Sigmoid colon (tissue), 3 donors: ENCODE data around the gene ST8SIA2.

ENCODE experiments used
- POLR2A ChIP-seq, 2 donors: fragments of 450-650 bp; IDR thresholded peaks; one replicate each; pipeline ENCODE4 v1.6.1; 2016; ENCODE audit warnings: antibody characterized with exemption in 2 of 2, mild to moderate bottlenecking in 2 of 2, moderate library complexity in 2 of 2
- TF ChIP-seq, protein P1 (sequence below), 4 experiments: fragments of 450-650 bp in 3 of 4; fragments of 200-600 bp in 1 of 4; IDR thresholded peaks; one replicate each; pipeline ENCODE4 v1.5.1; 2016 to 2019; ENCODE audit warnings: antibody characterized with exemption in 4 of 4, mild to moderate bottlenecking in 3 of 4, moderate library complexity in 2 of 4

DNA sequence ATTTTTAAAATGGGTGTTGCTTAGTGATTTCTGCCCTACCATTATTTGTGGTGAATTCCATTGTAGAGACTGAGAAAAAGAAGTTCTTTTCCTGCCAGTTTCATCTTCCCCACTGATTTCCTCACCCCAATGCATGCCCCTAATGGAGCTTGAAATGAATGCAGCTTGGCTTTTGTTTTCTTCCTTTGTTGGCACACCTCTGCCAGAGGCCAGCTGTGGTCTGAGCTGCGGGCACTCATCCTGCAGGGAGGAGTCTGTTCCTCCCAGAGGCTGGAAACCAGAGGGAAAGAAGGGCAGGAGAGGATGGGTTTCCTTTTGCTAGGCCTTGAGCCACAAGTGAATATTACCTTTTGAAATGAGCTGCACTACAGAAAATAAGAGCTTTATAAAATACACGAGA lies 9.3 kb upstream of the ST8SIA2 start:
- TF ChIP-seq POLR2A (IDR thresholded peaks at IDR 0.05), result no peak
- TF ChIP-seq, protein P1, sequence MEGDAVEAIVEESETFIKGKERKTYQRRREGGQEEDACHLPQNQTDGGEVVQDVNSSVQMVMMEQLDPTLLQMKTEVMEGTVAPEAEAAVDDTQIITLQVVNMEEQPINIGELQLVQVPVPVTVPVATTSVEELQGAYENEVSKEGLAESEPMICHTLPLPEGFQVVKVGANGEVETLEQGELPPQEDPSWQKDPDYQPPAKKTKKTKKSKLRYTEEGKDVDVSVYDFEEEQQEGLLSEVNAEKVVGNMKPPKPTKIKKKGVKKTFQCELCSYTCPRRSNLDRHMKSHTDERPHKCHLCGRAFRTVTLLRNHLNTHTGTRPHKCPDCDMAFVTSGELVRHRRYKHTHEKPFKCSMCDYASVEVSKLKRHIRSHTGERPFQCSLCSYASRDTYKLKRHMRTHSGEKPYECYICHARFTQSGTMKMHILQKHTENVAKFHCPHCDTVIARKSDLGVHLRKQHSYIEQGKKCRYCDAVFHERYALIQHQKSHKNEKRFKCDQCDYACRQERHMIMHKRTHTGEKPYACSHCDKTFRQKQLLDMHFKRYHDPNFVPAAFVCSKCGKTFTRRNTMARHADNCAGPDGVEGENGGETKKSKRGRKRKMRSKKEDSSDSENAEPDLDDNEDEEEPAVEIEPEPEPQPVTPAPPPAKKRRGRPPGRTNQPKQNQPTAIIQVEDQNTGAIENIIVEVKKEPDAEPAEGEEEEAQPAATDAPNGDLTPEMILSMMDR (IDR thresholded peaks at IDR 0.05), result no peak
